HEK293T (cell line): Measurements from ENCODE around the gene PARD6A.

Source experiments
- CTCF ChIA-PET: fragments of 350-600 bp; formaldehyde crosslinking; extraction: SDS; loops from one replicate; lab custom pipeline; 2021; ENCODE audit warnings: antibody characterized with exemption, inconsistent platforms; lab: Yijun Ruan, JAX
- POLR2A ChIA-PET: fragments of 350-600 bp; formaldehyde crosslinking; extraction: SDS; loops from one replicate; lab custom pipeline; 2020; ENCODE audit warnings: antibody characterized with exemption, inconsistent platforms; lab: Yijun Ruan, JAX
- DNase-seq: peaks from one replicate; pipeline ENCODE4 v3.0.0; 2012; ENCODE audit warnings: mixed read lengths; ENCODE audit errors: extremely low spot score
- ARNT ChIP-seq: fragments of 450-650 bp; IDR thresholded peaks from 2 replicates; pipeline ENCODE4 v1.6.1; 2017; ENCODE audit warnings: mild to moderate bottlenecking
- BHLHE40 ChIP-seq: fragments of 450-650 bp; IDR thresholded peaks from 2 replicates; pipeline ENCODE4 v1.6.1; 2016; ENCODE audit warnings: mild to moderate bottlenecking, moderate library complexity, borderline replicate concordance
- CTBP1 ChIP-seq: fragments of 450-650 bp; IDR thresholded peaks from 2 replicates; pipeline ENCODE4 v1.6.1; 2016; ENCODE audit warnings: borderline replicate concordance
- ELF4 ChIP-seq: fragments of 450-650 bp; IDR thresholded peaks from 2 replicates; pipeline ENCODE4 v1.6.1; 2017; ENCODE audit warnings: antibody characterized with exemption
- FOXA1 ChIP-seq: fragments of 450-650 bp; IDR thresholded peaks from 2 replicates; pipeline ENCODE4 v1.6.1; 2016; ENCODE audit warnings: mild to moderate bottlenecking
- FOXK2 ChIP-seq: fragments of 450-650 bp; IDR thresholded peaks from 2 replicates; pipeline ENCODE4 v1.6.1; 2016; ENCODE audit warnings: mild to moderate bottlenecking
- FOXM1 ChIP-seq: fragments of 450-650 bp; IDR thresholded peaks from 2 replicates; pipeline ENCODE4 v1.6.1; 2017; ENCODE audit warnings: mild to moderate bottlenecking, borderline replicate concordance
- HDGF ChIP-seq: fragments of 450-650 bp; IDR thresholded peaks from 2 replicates; pipeline ENCODE4 v1.6.1; 2017; ENCODE audit warnings: antibody characterized with exemption, borderline replicate concordance
- L3MBTL2 ChIP-seq: fragments of 450-650 bp; conservative IDR thresholded peaks from 2 replicates; pipeline ENCODE4 v1.6.1; 2016; ENCODE audit warnings: mild to moderate bottlenecking
- LEF1 ChIP-seq: fragments of 450-650 bp; IDR thresholded peaks from 2 replicates; pipeline ENCODE4 v1.6.1; 2017; ENCODE audit warnings: mild to moderate bottlenecking, borderline replicate concordance
- PKNOX1 ChIP-seq: fragments of 450-650 bp; IDR thresholded peaks from 2 replicates; pipeline ENCODE4 v1.6.1; 2016
- SP1 ChIP-seq: fragments of 450-650 bp; IDR thresholded peaks from 2 replicates; pipeline ENCODE4 v1.6.1; 2017
- SUZ12 ChIP-seq: fragments of 450-650 bp; IDR thresholded peaks from 2 replicates; pipeline ENCODE4 v1.6.1; 2016; ENCODE audit warnings: mild to moderate bottlenecking
- TARDBP ChIP-seq: fragments of 450-650 bp; IDR thresholded peaks from 2 replicates; pipeline ENCODE4 v1.6.1; 2016
- ZNF384 ChIP-seq: fragments of 450-650 bp; IDR thresholded peaks from 2 replicates; pipeline ENCODE4 v1.6.1; 2016

PARD6A gene

GRCh38 chr16:67641779-67642708 is 18.7 kb upstream of the PARD6A start:
- no peak for DNase-seq
- POLR2A ChIA-PET: interaction anchor here (1.5 to 1.6 kb wide), 2 partner anchors 80 to 114 kb away, joined by 3 to 6 read pairs; partner anchors contain the start of genes CTCF and RIPOR1
- CTCF ChIA-PET: interaction anchor here (0.7 to 5.9 kb wide), 5 partner anchors 9 to 121 kb away, joined by 5 to 35 read pairs (median 12); partner anchors contain the start of gene CTCF
- TF ChIP-seq ARNT: no peak

GRCh38 chr16:67644038-67644437 is 16.7 kb upstream of the PARD6A start:
- no peak for DNase-seq
- ChIA-PET CTCF (interaction anchor here (0.6 to 5.9 kb wide), 11 partner anchors 19 to 163 kb away, joined by 3 to 35 read pairs (median 5); partner anchors contain the start of genes ATP6V0D1, C16orf86, CTCF and ENKD1), POLR2A (interaction anchor here (1.2 to 2.7 kb wide), 4 partner anchors 16 to 163 kb away, joined by 3 to 19 read pairs (median 4); partner anchors contain the start of genes ACD, ATP6V0D1 and CTCF)
- TF ChIP-seq PKNOX1 (no peak), BHLHE40 (no peak), HDGF (no peak), SP1 (no peak), LEF1 (no peak), ARNT (no peak), SUZ12 (no peak), L3MBTL2 (no peak), CTBP1 (no peak), ELF4 (no peak), ZNF384 (no peak), FOXM1 (no peak), FOXA1 (no peak)

- ChIA-PET POLR2A (interaction anchor here (0.9 to 2.7 kb wide), 5 partner anchors 15 to 277 kb away, joined by 3 to 19 read pairs (median 3); partner anchors contain the start of genes ACD and CTCF), CTCF (interaction anchor here (0.9 to 5.9 kb wide), 7 partner anchors 15 to 164 kb away, joined by 3 to 35 read pairs (median 8); partner anchors contain the start of genes ACD, ATP6V0D1, CTCF and RANBP10)
- no peak for TF ChIP-seq CTBP1
- TF ChIP-seq FOXM1: no peak
- TF ChIP-seq BHLHE40: no peak
- no peak for TF ChIP-seq TARDBP
- no peak for TF ChIP-seq ARNT
- TF ChIP-seq PKNOX1: no peak
- no peak for TF ChIP-seq FOXA1
- no peak for TF ChIP-seq L3MBTL2
- TF ChIP-seq SP1: no peak
- no peak for TF ChIP-seq SUZ12
- TF ChIP-seq FOXK2: no peak
- no peak for TF ChIP-seq ZNF384
- TF ChIP-seq HDGF: no peak
- DNase-seq: no peak
Measured at GRCh38 chr16:67645397-67646121, 15.2 kb upstream of the PARD6A start.

GRCh38 chr16:67647111-67647651 is 13.6 kb upstream of the PARD6A start:
- POLR2A ChIA-PET: interaction anchor here (1.3 to 1.7 kb wide), 2 partner anchors 100 to 126 kb away, joined by 3 read pairs; no protein-coding TSS in a partner anchor
- CTCF ChIA-PET: interaction anchor here (4.6 to 5.9 kb wide), 2 partner anchors 100 to 126 kb away, joined by 35 read pairs; no protein-coding TSS in a partner anchor
- TF ChIP-seq FOXM1 (no peak), SUZ12 (no peak), HDGF (no peak), PKNOX1 (no peak), L3MBTL2 (no peak), LEF1 (no peak), FOXA1 (no peak), ELF4 (no peak), BHLHE40 (no peak)
- no peak for DNase-seq

GRCh38 chr16:67647681-67648080 is 13.1 kb upstream of the PARD6A start:
- POLR2A ChIA-PET: interaction anchor here (0.9 to 1.7 kb wide), 2 partner anchors 12 to 127 kb away, joined by 3 to 6 read pairs; partner anchors contain the start of gene ACD
- no peak for DNase-seq
- TF ChIP-seq FOXA1 (no peak), ELF4 (no peak), FOXK2 (no peak), SUZ12 (no peak), ZNF384 (no peak), CTBP1 (no peak), HDGF (no peak), L3MBTL2 (no peak), LEF1 (no peak), TARDBP (no peak), FOXM1 (no peak)
- CTCF ChIA-PET: no interaction called here
